ENCODE results near the gene ADAM12. TPM values are rescaled to one million over a fixed set of nuclear protein-coding genes. Genes with fewer than 3 reads are reported as not detected.

Gene ADAM12
- total RNA-seq, 1 experiment from 2014 or later = 16.8 TPM

- H3K79me2 ChIP-seq (ENCODE audit: low read depth) = no peaks in the 10 kb centered on the region
- POLR2A ChIA-PET (ENCODE audit: unreplicated experiment) = no interaction called here
- no peak for DNase-seq
- intact Hi-C loops (cut with micrococcal nuclease; ENCODE audit: unreplicated experiment) = no loop called here
- H3K9me3 ChIP-seq (ENCODE audit: insufficient read depth, low read depth) = no peaks in the 10 kb centered on the region
- no peaks in the 10 kb centered on the region for H3F3A ChIP-seq (ENCODE audit: insufficient read depth, low read depth)
- H3K27ac ChIP-seq = no peak overlapping the region
- CTCF ChIA-PET = no interaction called here
- H2AFZ ChIP-seq = no peak overlapping the region
- BruUV-seq (replicated peaks) = no TSS peak
- no peak for TF ChIP-seq EZH2 (IDR thresholded peaks at IDR 0.05; ENCODE audit: low read depth)
- no peak for TF ChIP-seq CTCF (conservative IDR thresholded peaks at IDR 0.05)
- H3K4me3 ChIP-seq = no peak overlapping the region
- H3K9me2 ChIP-seq (ENCODE audit: insufficient read depth) = no peaks in the 10 kb centered on the region
- no peaks in the 10 kb centered on the region for H3K4me1 ChIP-seq (replicated peaks; ENCODE audit: insufficient read depth)
- no peaks in the 10 kb centered on the region for H3K36me3 ChIP-seq (ENCODE audit: low read depth)
- H3K27me3 ChIP-seq (ENCODE audit: insufficient read depth, low read depth) = no peaks in the 10 kb centered on the region
- H4K20me1 ChIP-seq (ENCODE audit: insufficient read depth) = no peaks in the 10 kb centered on the region
- H3K4me2 ChIP-seq = no peak overlapping the region
Measured at GRCh38 chr10:126126023-126126422, 262.3 kb downstream of the ADAM12 start.

GRCh38 chr10:126124668-126125349, 263.5 kb downstream of the ADAM12 start:
- Histone ChIP-seq H3K9me2 (ENCODE audit: insufficient read depth) (no peaks in the 10 kb centered on the region), H3K36me3 (ENCODE audit: low read depth) (no peaks in the 10 kb centered on the region), H3K27me3 (ENCODE audit: insufficient read depth, low read depth) (no peaks in the 10 kb centered on the region), H3K9me3 (ENCODE audit: insufficient read depth, low read depth) (no peaks in the 10 kb centered on the region), H3K4me3 (no peak overlapping the region), H4K20me1 (ENCODE audit: insufficient read depth) (no peaks in the 10 kb centered on the region), H3K79me2 (ENCODE audit: low read depth) (no peaks in the 10 kb centered on the region), H3K4me2 (no peak overlapping the region), H3F3A (ENCODE audit: insufficient read depth, low read depth) (no peaks in the 10 kb centered on the region), H3K4me1 (replicated peaks; ENCODE audit: insufficient read depth) (no peaks in the 10 kb centered on the region), H3K27ac (no peak overlapping the region), H2AFZ (no peak overlapping the region)
- no peak for DNase-seq
- intact Hi-C loops (cut with micrococcal nuclease; ENCODE audit: unreplicated experiment) = no loop called here
- CTCF ChIA-PET = interaction anchor here (0.6 kb wide), 1 partner anchor 731 kb away, joined by 9 read pairs; no protein-coding TSS in a partner anchor
- BruUV-seq (replicated peaks) = no TSS peak
- POLR2A ChIA-PET (ENCODE audit: unreplicated experiment) = no interaction called here
- TF ChIP-seq EZH2 (IDR thresholded peaks at IDR 0.05; ENCODE audit: low read depth) (no peak), CTCF (conservative IDR thresholded peaks at IDR 0.05) (no peak)

- Histone ChIP-seq H3K27me3 (ENCODE audit: insufficient read depth, low read depth) (no peaks in the 10 kb centered on the region), H3K9me3 (ENCODE audit: insufficient read depth, low read depth) (no peaks in the 10 kb centered on the region), H3K4me2 (no peak overlapping the region), H3K79me2 (ENCODE audit: low read depth) (no peaks in the 10 kb centered on the region), H2AFZ (no peak overlapping the region), H3K36me3 (ENCODE audit: low read depth) (no peaks in the 10 kb centered on the region), H3F3A (ENCODE audit: insufficient read depth, low read depth) (no peaks in the 10 kb centered on the region), H4K20me1 (ENCODE audit: insufficient read depth) (no peaks in the 10 kb centered on the region), H3K27ac (no peak overlapping the region), H3K9me2 (ENCODE audit: insufficient read depth) (no peaks in the 10 kb centered on the region), H3K4me3 (no peak overlapping the region), H3K4me1 (replicated peaks; ENCODE audit: insufficient read depth) (no peaks in the 10 kb centered on the region)
- BruUV-seq (replicated peaks) = no TSS peak
- CTCF ChIA-PET = interaction anchor here (0.6 kb wide), 1 partner anchor 732 kb away, joined by 9 read pairs; no protein-coding TSS in a partner anchor
- no peak for DNase-seq
- intact Hi-C loops (cut with micrococcal nuclease; ENCODE audit: unreplicated experiment) = no loop called here
- TF ChIP-seq EZH2 (IDR thresholded peaks at IDR 0.05; ENCODE audit: low read depth) (no peak), CTCF (conservative IDR thresholded peaks at IDR 0.05) (no peak)
- POLR2A ChIA-PET (ENCODE audit: unreplicated experiment) = no interaction called here
Measured at GRCh38 chr10:126124046-126124445, 264.2 kb downstream of the ADAM12 start.
